AG09319 (cell line): ENCODE results near the gene FAM174C.

Experiments
- DNase-seq: peaks from one replicate; pipeline ENCODE4 v3.0.0-alpha.2; 2010; ENCODE audit warnings: low read depth; ENCODE audit errors: extremely low read depth
- CTCF ChIP-seq: IDR thresholded peaks from 2 replicates; pipeline ENCODE4 v1.5.1; 2011; ENCODE audit warnings: low read depth, mild to moderate bottlenecking, inconsistent platforms, low read length, moderate library complexity

The FAM174C gene

GRCh38 chr19:1275260-1275975 is at the start of gene FAM174C:
Gene FAM174C (plus strand): TSS chr19:1275530. CDS start chr19:1275550, 20 bp downstream.
- peak; percentile 86 for DNase-seq
- TF ChIP-seq CTCF, result no peak

- no peak for TF ChIP-seq CTCF
- DNase-seq, result no peak
These were observed 49.2 kb upstream of the FAM174C start for GRCh38 chr19:1226227-1226518.

- no peak for DNase-seq
- TF ChIP-seq CTCF, result no peak
These were observed 48.6 kb upstream of the FAM174C start for GRCh38 chr19:1226522-1227303.

GRCh38 chr19:1227304-1228054 is 47.9 kb upstream of the FAM174C start:
- no peak for TF ChIP-seq CTCF
- no peak for DNase-seq

GRCh38 chr19:1228161-1228957 is 47.0 kb upstream of the FAM174C start:
- no peak for TF ChIP-seq CTCF
- DNase-seq, result no peak

GRCh38 chr19:1229056-1229923 is 46.0 kb upstream of the FAM174C start:
- no peak for DNase-seq
- no peak for TF ChIP-seq CTCF
